CD4-positive, alpha-beta memory T cell (primary cell): ENCODE data around the gene EMID1. TPM values are rescaled to one million over a fixed set of nuclear protein-coding genes. Genes with fewer than 3 reads are reported as not detected.

Experiments used
- CTCF ChIA-PET: fragments of 350-600 bp; sonication (Branson Sonifier 250); formaldehyde crosslinking; loops from one replicate; lab custom pipeline; 2021; ENCODE audit warnings: inconsistent platforms; ENCODE audit not compliant: partially characterized antibody; lab: Charles Lee
- POLR2A ChIA-PET: fragments of 350-600 bp; sonication (Branson Sonifier 250); formaldehyde crosslinking; loops from one replicate; lab custom pipeline; 2021; ENCODE audit not compliant: partially characterized antibody; lab: Charles Lee
- DNase-seq, 5 donors: peaks; one replicate each; pipeline versions ENCODE4 v3.0.0 to v3.0.0-alpha.2; 2020 to 2022; ENCODE audit warnings: mixed read lengths in 1 of 5
- H3K27ac ChIP-seq: one replicate; pipeline ENCODE4 v1.7.0; 2013; ENCODE audit warnings: low read depth, low read length
- H3K27me3 ChIP-seq: 2 replicates; pipeline ENCODE4 v1.7.0; 2013; ENCODE audit warnings: mild to moderate bottlenecking, low read length, moderate library complexity; ENCODE audit not compliant: insufficient read depth
- H3K36me3 ChIP-seq: 2 replicates; pipeline ENCODE4 v1.7.0; 2013; ENCODE audit warnings: mild to moderate bottlenecking, low read length, moderate library complexity; ENCODE audit not compliant: insufficient read depth
- H3K4me1 ChIP-seq: 2 replicates; pipeline ENCODE4 v1.7.0; 2013; ENCODE audit warnings: mild to moderate bottlenecking, low read length, moderate library complexity; ENCODE audit not compliant: insufficient read depth
- H3K4me3 ChIP-seq, 2 donors: one replicate each; pipeline ENCODE4 v1.7.0; 2013; ENCODE audit warnings: low read length in 2 of 2, mild to moderate bottlenecking in 1 of 2
- H3K9me3 ChIP-seq, 2 donors: one replicate each; pipeline ENCODE4 v1.7.0; 2013; ENCODE audit warnings: low read length in 2 of 2, control low read depth in 1 of 2; ENCODE audit not compliant: control insufficient read depth in 1 of 2
- H3K27ac Mint-ChIP-seq, 7 donors: one replicate each; pipeline ENCODE4 v1.8.0; 2020 to 2021; ENCODE audit warnings: mixed read lengths in 7 of 7, mild to moderate bottlenecking in 6 of 7, inconsistent platforms in 3 of 7, moderate library complexity in 3 of 7
- H3K27me3 Mint-ChIP-seq, 2 donors: one replicate each; pipeline ENCODE4 v1.8.0; 2020 to 2021; ENCODE audit warnings: mixed read lengths in 2 of 2
- H3K36me3 Mint-ChIP-seq, 2 donors: one replicate each; pipeline ENCODE4 v1.8.0; 2020 to 2021; ENCODE audit warnings: mixed read lengths in 2 of 2, inconsistent platforms in 1 of 2, mild to moderate bottlenecking in 1 of 2
- H3K4me1 Mint-ChIP-seq, 4 donors: one replicate each; pipeline ENCODE4 v1.8.0; 2020 to 2021; ENCODE audit warnings: mixed read lengths in 4 of 4, mild to moderate bottlenecking in 1 of 4
- H3K4me3 Mint-ChIP-seq, 8 donors: one replicate each; pipeline ENCODE4 v1.8.0; 2020 to 2021; ENCODE audit warnings: mixed read lengths in 8 of 8, mild to moderate bottlenecking in 7 of 8, moderate library complexity in 6 of 8, inconsistent platforms in 3 of 8
- H3K9me3 Mint-ChIP-seq, 8 donors: one replicate each; pipeline ENCODE4 v1.8.0; 2020 to 2021; ENCODE audit warnings: mixed read lengths in 8 of 8, mild to moderate bottlenecking in 5 of 8, inconsistent platforms in 3 of 8, moderate library complexity in 1 of 8
- intact Hi-C: fragments of 100-400 bp; cut with micrococcal nuclease; formaldehyde crosslinking; loops from one replicate; pipeline ENCODE4 v1.15.1; 2023
- polyA plus RNA-seq, 2 donors: library from polyadenylated mRNA; unstranded; fragments of 300-500 nt; fragmentation: Illumina TruSeq; gene quantifications; one replicate each; pipeline ENCODE4 v1.2.3, GENCODE V29; 2021
- total RNA-seq, 2 experiments: library from RNA; stranded (reverse); gene quantifications; one replicate each; pipeline ENCODE4 v1.2.3, GENCODE V29; 2021

The EMID1 gene
- total and polyA plus RNA-seq, 4 experiments from 2014 or later, result 0.11 TPM; not detected in 3

- intact Hi-C loops, result no loop called here
- no peaks in the 10 kb centered on the region for H3K4me1 ChIP-seq
- Mint-ChIP-seq H3K9me3 (no peaks in the 10 kb centered on the region), H3K27me3 (peaks cover 7 to 17% of the 10 kb centered on the region in 2 donors), H3K36me3 (no peaks in the 10 kb centered on the region), H3K4me3 (no peak overlapping the region), H3K27ac (peak overlapping the region in 1 of 7 donors; percentile 53), H3K4me1 (peaks cover 0 to 5% (median under 1%) of the 10 kb centered on the region in 4 donors)
- CTCF ChIA-PET, result interaction anchor here (0.9 to 1.0 kb wide), 2 partner anchors 9 to 10 kb away, joined by 3 read pairs; no protein-coding TSS in a partner anchor
- H3K36me3 ChIP-seq, result no peaks in the 10 kb centered on the region
- POLR2A ChIA-PET, result no interaction called here
- H3K27me3 ChIP-seq, result no peaks in the 10 kb centered on the region
- no peak for DNase-seq
- H3K9me3 ChIP-seq, result no peaks in the 10 kb centered on the region
- H3K4me3 ChIP-seq, result no peak overlapping the region
- H3K27ac ChIP-seq, result no peak overlapping the region
Measured at GRCh38 chr22:29211066-29211465, 5.4 kb downstream of the EMID1 start.

- H3K27me3 ChIP-seq, result no peaks in the 10 kb centered on the region
- H3K4me1 ChIP-seq, result no peaks in the 10 kb centered on the region
- no peak overlapping the region for H3K4me3 Mint-ChIP-seq
- ChIA-PET CTCF (no interaction called here), POLR2A (no interaction called here)
- H3K9me3 ChIP-seq, result no peaks in the 10 kb centered on the region
- intact Hi-C loops, result no loop called here
- no peaks in the 10 kb centered on the region for H3K9me3 Mint-ChIP-seq
- no peaks in the 10 kb centered on the region for H3K36me3 ChIP-seq
- H3K27me3 Mint-ChIP-seq, result peaks cover 6 to 16% of the 10 kb centered on the region in 2 donors
- peaks cover 0 to 3% (median 0%) of the 10 kb centered on the region in 4 donors for H3K4me1 Mint-ChIP-seq
- no peak overlapping the region for H3K27ac ChIP-seq
- H3K36me3 Mint-ChIP-seq, result no peaks in the 10 kb centered on the region
- peak overlapping the region in 1 of 7 donors; percentile 53 for H3K27ac Mint-ChIP-seq
- no peak for DNase-seq
- no peak overlapping the region for H3K4me3 ChIP-seq
Measured at GRCh38 chr22:29211466-29211865, 5.8 kb downstream of the EMID1 start.

GRCh38 chr22:29212743-29213142 lies 7.0 kb downstream of the EMID1 start:
- H3K4me1 ChIP-seq, result no peaks in the 10 kb centered on the region
- Mint-ChIP-seq H3K27me3 (peaks cover 0 to 9% of the 10 kb centered on the region in 2 donors), H3K9me3 (no peaks in the 10 kb centered on the region), H3K36me3 (no peaks in the 10 kb centered on the region), H3K4me1 (no peaks in the 10 kb centered on the region), H3K4me3 (no peak overlapping the region), H3K27ac (no peak overlapping the region)
- intact Hi-C loops, result no loop called here
- no peak overlapping the region for H3K4me3 ChIP-seq
- no peak for DNase-seq
- H3K27ac ChIP-seq, result no peak overlapping the region
- H3K36me3 ChIP-seq, result no peaks in the 10 kb centered on the region
- H3K9me3 ChIP-seq, result no peaks in the 10 kb centered on the region
- ChIA-PET POLR2A (no interaction called here), CTCF (no interaction called here)
- no peaks in the 10 kb centered on the region for H3K27me3 ChIP-seq

GRCh38 chr22:29213493-29213892 lies 7.8 kb downstream of the EMID1 start:
- H3K36me3 ChIP-seq, result no peaks in the 10 kb centered on the region
- no peak overlapping the region for H3K27ac ChIP-seq
- Mint-ChIP-seq H3K4me1 (no peaks in the 10 kb centered on the region), H3K9me3 (no peaks in the 10 kb centered on the region), H3K4me3 (no peak overlapping the region), H3K36me3 (no peaks in the 10 kb centered on the region), H3K27ac (no peak overlapping the region), H3K27me3 (peaks cover 0 to 7% of the 10 kb centered on the region in 2 donors)
- H3K9me3 ChIP-seq, result no peaks in the 10 kb centered on the region
- H3K4me3 ChIP-seq, result no peak overlapping the region
- ChIA-PET POLR2A (interaction anchor here (1.0 kb wide), 1 partner anchor 10 kb away, joined by 3 read pairs; no protein-coding TSS in a partner anchor), CTCF (no interaction called here)
- DNase-seq, result no peak
- H3K4me1 ChIP-seq, result no peaks in the 10 kb centered on the region
- intact Hi-C loops, result no loop called here
- H3K27me3 ChIP-seq, result no peaks in the 10 kb centered on the region

GRCh38 chr22:29214232-29214631 lies 8.5 kb downstream of the EMID1 start:
- Mint-ChIP-seq H3K27me3 (peaks cover 0 to 7% of the 10 kb centered on the region in 2 donors), H3K4me3 (no peak overlapping the region), H3K4me1 (no peaks in the 10 kb centered on the region), H3K27ac (peak overlapping the region in 1 of 7 donors; percentile 52), H3K36me3 (no peaks in the 10 kb centered on the region), H3K9me3 (no peaks in the 10 kb centered on the region)
- ChIA-PET POLR2A (interaction anchor here (1.0 kb wide), 1 partner anchor 11 kb away, joined by 3 read pairs; no protein-coding TSS in a partner anchor), CTCF (no interaction called here)
- DNase-seq, result no peak
- intact Hi-C loops, result no loop called here
- H3K36me3 ChIP-seq, result no peaks in the 10 kb centered on the region
- H3K9me3 ChIP-seq, result no peaks in the 10 kb centered on the region
- H3K4me3 ChIP-seq, result no peak overlapping the region
- no peak overlapping the region for H3K27ac ChIP-seq
- H3K27me3 ChIP-seq, result no peaks in the 10 kb centered on the region
- no peaks in the 10 kb centered on the region for H3K4me1 ChIP-seq

- Mint-ChIP-seq H3K27ac (no peak overlapping the region), H3K4me1 (no peaks in the 10 kb centered on the region), H3K36me3 (no peaks in the 10 kb centered on the region), H3K27me3 (peaks cover 0 to 7% of the 10 kb centered on the region in 2 donors), H3K9me3 (no peaks in the 10 kb centered on the region), H3K4me3 (no peak overlapping the region)
- H3K9me3 ChIP-seq, result no peaks in the 10 kb centered on the region
- no peaks in the 10 kb centered on the region for H3K4me1 ChIP-seq
- ChIA-PET CTCF (no interaction called here), POLR2A (no interaction called here)
- H3K27ac ChIP-seq, result no peak overlapping the region
- intact Hi-C loops, result no loop called here
- no peaks in the 10 kb centered on the region for H3K36me3 ChIP-seq
- no peaks in the 10 kb centered on the region for H3K27me3 ChIP-seq
- DNase-seq, result no peak
- no peak overlapping the region for H3K4me3 ChIP-seq
Measured at GRCh38 chr22:29215012-29215860, 9.5 kb downstream of the EMID1 start.

GRCh38 chr22:29216011-29216872 lies 10.5 kb downstream of the EMID1 start:
- Histone ChIP-seq H3K4me3 (no peak overlapping the region), H3K9me3 (no peaks in the 10 kb centered on the region), H3K27me3 (no peaks in the 10 kb centered on the region), H3K4me1 (no peaks in the 10 kb centered on the region), H3K36me3 (no peaks in the 10 kb centered on the region), H3K27ac (no peak overlapping the region)
- intact Hi-C loops, result no loop called here
- DNase-seq, result no peak
- Mint-ChIP-seq H3K27ac (no peak overlapping the region), H3K36me3 (no peaks in the 10 kb centered on the region), H3K27me3 (peaks cover 0 to 6% of the 10 kb centered on the region in 2 donors), H3K9me3 (no peaks in the 10 kb centered on the region), H3K4me1 (no peaks in the 10 kb centered on the region), H3K4me3 (no peak overlapping the region)
- POLR2A ChIA-PET, result no interaction called here
- CTCF ChIA-PET, result interaction anchor here (1.5 kb wide), 1 partner anchor 30 kb away, joined by 5 read pairs; no protein-coding TSS in a partner anchor
